GM12892 (cell line): ENCODE data around the gene EPHX1.

Source experiments
- POLR2A ChIP-seq: IDR thresholded peaks from 2 replicates; pipeline ENCODE4 v1.6.1; 2011; ENCODE audit warnings: low read depth, low read length, control low read depth
- POLR2AphosphoS5 ChIP-seq: IDR thresholded peaks from 2 replicates; pipeline ENCODE4 v1.6.1; 2011; ENCODE audit warnings: low read depth, low read length, control low read depth

DNA sequence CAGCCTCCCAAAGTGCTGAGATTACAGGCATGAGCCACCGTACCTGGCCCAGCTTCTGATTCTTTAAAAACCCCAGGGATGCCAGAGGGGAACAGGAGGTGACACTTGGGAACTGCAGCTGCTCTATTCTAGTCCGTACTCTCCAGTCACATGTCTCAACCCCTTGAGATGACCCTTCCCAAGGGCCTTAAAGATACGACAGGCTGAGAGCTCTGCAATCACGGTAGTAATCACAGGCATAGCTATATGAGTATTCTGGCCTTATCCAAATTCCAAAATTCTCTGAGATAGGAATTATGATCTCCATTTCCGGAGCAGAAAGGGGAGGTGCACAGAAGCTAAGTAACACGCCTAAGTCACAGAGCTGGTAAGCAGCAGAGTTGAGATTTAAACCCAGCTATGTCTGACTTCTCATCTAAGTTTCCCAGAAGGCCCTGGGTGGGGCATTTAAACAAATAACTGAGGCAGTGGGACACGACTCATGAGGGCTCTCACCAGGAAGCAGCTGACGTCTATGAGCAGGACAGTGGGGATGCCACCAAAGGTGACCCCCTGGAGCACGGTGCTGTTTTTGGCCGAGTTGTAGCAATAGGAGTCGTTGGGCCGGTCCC, 67.1 kb downstream of the EPHX1 start:
- TF ChIP-seq POLR2AphosphoS5 (no peak), POLR2A (no peak)
